Muscle layer of duodenum (tissue), 2 donors: ENCODE measurements around the gene L3MBTL1.
A peak's percentile ranks its signal among the peaks of the same experiment; 100 is the strongest.
"Not testable (repeated sequence)": the region's sequence is repeated elsewhere in the genome, so short reads cannot be mapped to it uniquely, and the experiment has no call there.

ENCODE experiments used
- H3K27ac ChIP-seq: one replicate; pipeline ENCODE4 v1.7.0; 2013; ENCODE audit warnings: mild to moderate bottlenecking, low read length
- H3K27me3 ChIP-seq: one replicate; pipeline ENCODE4 v1.7.0; 2013; ENCODE audit warnings: low read depth, mild to moderate bottlenecking, control low read depth, low read length
- H3K36me3 ChIP-seq, 2 donors: one replicate each; pipeline ENCODE4 v1.7.0; 2013; ENCODE audit warnings: low read length in 2 of 2, control low read depth in 1 of 2, mild to moderate bottlenecking in 1 of 2; ENCODE audit not compliant: insufficient read depth in 2 of 2, control insufficient read depth in 1 of 2
- H3K4me1 ChIP-seq, 2 donors: one replicate each; pipeline ENCODE4 v1.7.0; 2013; ENCODE audit warnings: low read length in 2 of 2, mild to moderate bottlenecking in 2 of 2, control low read depth in 1 of 2, moderate library complexity in 1 of 2; ENCODE audit not compliant: insufficient read depth in 2 of 2, control insufficient read depth in 1 of 2
- H3K4me3 ChIP-seq, 2 donors: one replicate each; pipeline ENCODE4 v1.7.0; 2013; ENCODE audit warnings: low read length in 2 of 2, low read depth in 1 of 2, mild to moderate bottlenecking in 1 of 2
- H3K9me3 ChIP-seq, 2 donors: one replicate each; pipeline ENCODE4 v1.7.0; 2013; ENCODE audit warnings: low read length in 2 of 2, control low read depth in 1 of 2, mild to moderate bottlenecking in 1 of 2; ENCODE audit not compliant: control insufficient read depth in 1 of 2
- donor health status: healthy.

L3MBTL1 gene

GRCh38 chr20:43583133-43583864 is 75.8 kb downstream of the L3MBTL1 start:
- Histone ChIP-seq H3K4me3 (no peak overlapping the region), H3K4me1 (no peaks in the 10 kb centered on the region), H3K27me3 (no peaks in the 10 kb centered on the region), H3K27ac (no peak overlapping the region), H3K9me3 (no peaks in the 10 kb centered on the region), H3K36me3 (no peaks in the 10 kb centered on the region)

GRCh38 chr20:43583982-43584432 is 76.5 kb downstream of the L3MBTL1 start:
- Histone ChIP-seq H3K9me3 (no peaks in the 10 kb centered on the region), H3K4me3 (no peak overlapping the region), H3K36me3 (no peaks in the 10 kb centered on the region), H3K4me1 (no peaks in the 10 kb centered on the region), H3K27me3 (no peaks in the 10 kb centered on the region), H3K27ac (no peak overlapping the region)

DNA sequence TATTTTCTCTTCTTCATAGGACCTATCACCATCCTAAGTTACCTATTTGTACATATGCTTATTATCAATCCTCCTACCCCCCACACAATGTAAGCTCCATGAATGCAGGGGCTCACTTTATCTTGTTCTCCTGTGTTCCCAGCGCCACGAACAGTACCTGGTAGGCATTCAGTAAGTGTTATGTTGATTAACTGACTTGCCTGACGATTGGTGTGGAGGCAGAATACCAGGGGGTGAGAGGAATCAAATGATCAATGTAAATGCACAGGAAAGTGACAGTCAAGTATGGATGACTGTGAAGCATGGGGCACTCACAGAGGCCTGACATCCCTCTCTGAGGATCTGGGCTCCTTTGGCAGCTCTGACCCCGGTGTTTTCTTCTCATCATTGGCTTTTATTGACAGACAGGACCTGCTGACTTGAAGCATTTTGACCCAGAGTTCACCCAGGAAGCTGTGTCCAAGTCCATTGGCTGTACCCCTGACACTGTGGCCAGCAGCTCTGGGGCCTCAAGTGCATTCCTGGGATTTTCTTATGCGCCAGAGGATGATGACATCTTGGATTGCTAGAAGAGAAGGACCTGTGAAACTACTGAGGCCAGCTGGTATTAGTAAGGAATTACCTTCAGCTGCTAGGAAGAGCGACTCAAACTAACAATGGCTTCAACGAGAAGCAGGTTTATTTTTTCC is 77.1 kb downstream of the L3MBTL1 start:
- Histone ChIP-seq H3K27ac (no peak overlapping the region), H3K27me3 (no peaks in the 10 kb centered on the region), H3K4me1 (peaks cover 0 to 2% of the 10 kb centered on the region in 2 donors), H3K36me3 (no peaks in the 10 kb centered on the region), H3K4me3 (no peak overlapping the region), H3K9me3 (no peaks in the 10 kb centered on the region)

- Histone ChIP-seq H3K36me3 (no peaks in the 10 kb centered on the region), H3K4me1 (peaks cover 6 to 14% of the 10 kb centered on the region in 2 donors), H3K4me3 (no peak overlapping the region), H3K27me3 (no peaks in the 10 kb centered on the region), H3K9me3 (no peaks in the 10 kb centered on the region), H3K27ac (no peak overlapping the region)
These were observed 79.1 kb downstream of the L3MBTL1 start for GRCh38 chr20:43586641-43587040.

DNA sequence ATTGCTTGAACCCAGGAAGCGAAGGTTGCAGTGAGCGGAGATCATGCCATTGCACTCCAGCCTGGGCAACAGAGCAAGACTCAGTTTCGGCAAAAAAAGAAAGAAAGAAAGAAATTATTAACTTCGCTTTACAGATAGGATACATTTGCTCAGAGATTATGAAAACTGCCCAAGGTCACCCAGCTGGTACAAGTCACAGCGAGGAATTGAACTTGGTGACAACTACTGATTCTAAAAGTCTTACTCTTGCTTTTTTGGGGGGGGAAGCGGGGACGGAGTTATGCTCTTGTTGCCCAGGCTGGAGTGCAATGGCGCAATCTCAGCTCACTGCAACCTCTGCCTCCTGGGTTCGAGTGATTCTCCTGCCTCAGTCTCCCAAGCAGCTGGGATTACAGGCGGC is 81.0 kb downstream of the L3MBTL1 start:
- peaks cover 8 to 16% of the 10 kb centered on the region in 2 donors for H3K4me1 ChIP-seq

GRCh38 chr20:43590036-43590391 is 82.5 kb downstream of the L3MBTL1 start:
- peak overlapping the region; percentile 93 for H3K27ac ChIP-seq
- no peaks in the 10 kb centered on the region for H3K9me3 ChIP-seq
- peaks cover 8 to 16% of the 10 kb centered on the region in 2 donors for H3K4me1 ChIP-seq
- H3K4me3 ChIP-seq: peak overlapping the region; percentile 83 to 96
- no peaks in the 10 kb centered on the region for H3K27me3 ChIP-seq
- H3K36me3 ChIP-seq: peaks cover 0 to 6% of the 10 kb centered on the region in 2 donors

More for the DNA sequence above, 81.0 kb downstream of the L3MBTL1 start:
- H3K27me3 ChIP-seq, H3K36me3 ChIP-seq, H3K9me3 ChIP-seq, H3K27ac ChIP-seq, H3K4me3 ChIP-seq: not testable (repeated sequence)

GRCh38 chr20:43590392-43591303 is 83.2 kb downstream of the L3MBTL1 start, which contains the start of gene IFT52:
Gene IFT52 (plus strand): TSS chr20:43590937. CDS start chr20:43594699, 3,762 bp downstream.
- peak within 1 kb of the TSS; percentile 93 for H3K27ac ChIP-seq
- peaks cover 0 to 12% of the 10 kb centered on the region in 2 donors for H3K36me3 ChIP-seq
- H3K4me3 ChIP-seq: peak within 1 kb of the TSS; percentile 83 to 96
- H3K27me3 ChIP-seq: no peaks in the 10 kb centered on the region
- no peaks in the 10 kb centered on the region for H3K9me3 ChIP-seq
- peaks cover 8 to 16% of the 10 kb centered on the region in 2 donors for H3K4me1 ChIP-seq
